HUES48 (cell line): ENCODE results near the gene KRT31.

Source experiments
- H3K27ac ChIP-seq: one replicate; pipeline ENCODE4 v1.7.0; 2013; ENCODE audit warnings: low read depth, low read length, inconsistent platforms
- H3K27me3 ChIP-seq: 2 replicates; pipeline ENCODE4 v1.6.1; 2013; ENCODE audit warnings: mild to moderate bottlenecking, low read length; ENCODE audit not compliant: control insufficient read depth, insufficient read depth
- H3K36me3 ChIP-seq: 2 replicates; pipeline ENCODE4 v1.6.1; 2013; ENCODE audit warnings: low read length; ENCODE audit not compliant: control insufficient read depth, insufficient read depth
- H3K4me1 ChIP-seq: 2 replicates; pipeline ENCODE4 v1.6.1; 2013; ENCODE audit warnings: mild to moderate bottlenecking, low read length; ENCODE audit not compliant: control insufficient read depth, insufficient read depth
- H3K4me3 ChIP-seq: 2 replicates; pipeline ENCODE4 v1.5.1; 2013; ENCODE audit warnings: mild to moderate bottlenecking, low read depth, low read length
- H3K9ac ChIP-seq: 2 replicates; pipeline ENCODE4 v1.6.1; 2013; ENCODE audit warnings: mild to moderate bottlenecking, low read depth, low read length, moderate library complexity
- H3K9me3 ChIP-seq: 2 replicates; pipeline ENCODE4 v1.6.1; 2013; ENCODE audit warnings: low read length; ENCODE audit not compliant: control insufficient read depth, insufficient read depth

The KRT31 gene

DNA sequence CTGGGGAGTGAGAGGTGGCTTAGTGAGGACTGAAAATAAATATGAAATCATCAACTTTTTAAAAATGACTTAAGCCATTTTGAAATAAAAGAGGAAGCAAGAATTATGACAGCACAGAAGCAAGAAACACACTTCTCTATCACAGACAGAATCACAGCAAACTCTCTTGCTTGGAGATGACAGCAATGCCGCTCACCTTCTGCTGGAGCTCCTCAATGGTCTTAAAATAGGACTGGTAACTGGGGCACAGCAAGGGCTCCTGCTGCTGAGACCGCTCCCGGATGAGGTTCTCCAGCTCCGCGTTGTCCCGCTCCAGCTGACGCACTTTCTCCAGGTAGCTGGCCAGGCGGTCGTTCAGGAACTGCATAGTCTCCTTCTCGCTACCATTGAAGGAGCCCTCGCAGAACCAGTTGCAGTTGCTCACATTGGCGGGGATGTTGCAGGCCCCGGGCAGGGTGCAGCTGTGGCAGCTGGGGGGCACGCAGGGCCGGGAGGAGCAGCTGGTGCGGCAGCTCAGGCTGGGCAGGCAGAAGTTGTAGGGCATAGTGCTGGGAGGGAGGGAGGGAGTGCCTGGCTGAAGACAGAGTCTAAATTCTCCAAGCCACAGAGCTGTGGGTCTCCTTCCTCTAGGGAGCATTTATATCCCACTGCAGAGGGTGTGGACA is at the start of gene KRT31:
TSS of gene KRT31 (minus strand) at position 613 of the 665 bp plus-strand sequence. CDS start at position 544, 69 bp downstream.
- Histone ChIP-seq H3K9ac (no peak within 1 kb of the TSS), H3K4me3 (no peak within 1 kb of the TSS), H3K9me3 (no peaks in the 10 kb centered on the region), H3K27me3 (no peaks in the 10 kb centered on the region), H3K36me3 (no peaks in the 10 kb centered on the region), H3K27ac (no peak within 1 kb of the TSS), H3K4me1 (no peaks in the 10 kb centered on the region)

- H3K4me3 ChIP-seq = no peak overlapping the region
- H3K9ac ChIP-seq = no peak overlapping the region
- no peak overlapping the region for H3K27ac ChIP-seq
- no peaks in the 10 kb centered on the region for H3K9me3 ChIP-seq
- H3K27me3 ChIP-seq = no peaks in the 10 kb centered on the region
- no peaks in the 10 kb centered on the region for H3K36me3 ChIP-seq
- H3K4me1 ChIP-seq = peaks cover 3% of the 10 kb centered on the region; the same call in 1 of the 2 replicates
Observed at GRCh38 chr17:41446806-41447205, 49.4 kb upstream of the KRT31 start.

- no peaks in the 10 kb centered on the region for H3K36me3 ChIP-seq
- H3K27ac ChIP-seq = no peak overlapping the region
- no peak overlapping the region for H3K9ac ChIP-seq
- H3K27me3 ChIP-seq = no peaks in the 10 kb centered on the region
- no peak overlapping the region for H3K4me3 ChIP-seq
- no peaks in the 10 kb centered on the region for H3K9me3 ChIP-seq
- peaks cover 3% of the 10 kb centered on the region; the same call in 1 of the 2 replicates for H3K4me1 ChIP-seq
Observed at GRCh38 chr17:41444640-41445039, 47.2 kb upstream of the KRT31 start.

DNA sequence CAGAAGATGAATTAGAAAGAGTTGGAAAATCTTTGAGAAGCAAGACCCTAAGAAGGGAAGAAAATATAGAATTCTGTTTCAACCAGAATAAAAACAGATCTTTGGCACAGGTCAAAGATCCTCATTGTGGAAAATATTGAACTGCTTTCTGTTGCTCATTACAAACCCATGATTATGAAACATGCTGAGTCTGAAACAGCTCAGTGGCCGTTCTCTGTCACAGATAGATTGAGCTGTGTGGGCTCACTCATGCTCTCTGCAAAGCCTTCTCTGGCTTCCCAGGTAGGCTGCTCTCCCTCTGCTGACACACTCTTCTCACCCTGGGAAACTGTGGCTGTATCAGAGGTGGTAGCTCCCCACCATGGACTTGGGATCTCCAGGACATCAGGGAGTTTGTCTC is 46.8 kb upstream of the KRT31 start:
- no peak overlapping the region for H3K27ac ChIP-seq
- H3K4me3 ChIP-seq = no peak overlapping the region
- no peaks in the 10 kb centered on the region for H3K36me3 ChIP-seq
- no peaks in the 10 kb centered on the region for H3K27me3 ChIP-seq
- no peak overlapping the region for H3K9ac ChIP-seq
- no peaks in the 10 kb centered on the region for H3K9me3 ChIP-seq
- H3K4me1 ChIP-seq = peaks cover 3% of the 10 kb centered on the region; the same call in 1 of the 2 replicates

DNA sequence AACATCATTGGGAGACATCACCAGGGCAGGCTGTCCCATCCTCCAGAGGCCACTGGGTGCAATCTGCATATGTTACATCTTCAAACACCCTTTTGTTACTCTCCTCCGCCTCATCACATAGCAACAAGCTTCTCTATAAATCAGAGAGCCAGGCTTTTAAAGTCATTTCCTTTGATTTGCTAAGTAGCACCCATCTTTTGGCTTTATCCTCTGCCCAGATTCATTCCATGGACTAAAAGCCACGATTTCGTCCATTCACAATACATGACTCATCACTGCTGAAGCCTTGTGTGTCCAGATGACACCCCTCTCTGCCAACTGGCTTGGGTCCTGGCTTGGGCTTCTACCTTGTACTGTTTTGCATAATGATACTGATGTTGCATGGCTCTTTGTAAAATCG is 45.3 kb upstream of the KRT31 start:
- Histone ChIP-seq H3K9me3 (no peaks in the 10 kb centered on the region), H3K36me3 (no peaks in the 10 kb centered on the region), H3K9ac (no peak overlapping the region), H3K27me3 (no peaks in the 10 kb centered on the region), H3K4me3 (no peak overlapping the region), H3K27ac (no peak overlapping the region), H3K4me1 (peaks cover 3% of the 10 kb centered on the region; the same call in 1 of the 2 replicates)

DNA sequence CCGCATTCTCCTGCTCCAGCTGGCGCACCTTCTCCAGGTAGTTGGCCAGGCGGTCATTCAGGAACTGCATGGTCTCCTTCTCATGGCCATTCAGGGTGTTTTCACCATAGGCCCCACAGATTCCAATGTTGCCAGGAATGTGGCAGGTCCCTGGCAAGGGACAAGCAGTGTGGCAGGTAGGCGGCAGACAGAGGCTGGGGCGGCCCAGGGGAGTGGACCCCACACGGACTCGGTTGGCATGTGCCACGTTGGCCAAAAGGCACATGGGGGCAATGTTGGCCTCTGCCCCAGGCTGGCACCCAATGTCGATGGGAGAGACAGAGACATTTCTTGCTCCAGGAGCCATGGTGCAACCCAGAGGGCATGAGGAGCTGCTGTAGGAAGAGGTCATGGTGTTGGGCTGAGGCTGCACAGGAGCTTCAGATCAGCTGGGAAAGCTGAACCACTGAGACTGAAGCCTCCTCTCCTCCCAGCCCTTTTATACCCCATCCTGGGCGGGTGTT is 43.2 kb upstream of the KRT31 start, which contains the start of gene KRT38:
TSS of gene KRT38 (minus strand) at position 453 of the 503 bp plus-strand sequence. CDS start at position 391, 62 bp downstream.
- H3K9ac ChIP-seq = no peak within 1 kb of the TSS
- H3K9me3 ChIP-seq = no peaks in the 10 kb centered on the region
- H3K36me3 ChIP-seq = no peaks in the 10 kb centered on the region
- H3K4me3 ChIP-seq = no peak within 1 kb of the TSS
- H3K27ac ChIP-seq = no peak within 1 kb of the TSS
- peaks cover 3% of the 10 kb centered on the region; the same call in 1 of the 2 replicates for H3K4me1 ChIP-seq
- H3K27me3 ChIP-seq = no peaks in the 10 kb centered on the region

DNA sequence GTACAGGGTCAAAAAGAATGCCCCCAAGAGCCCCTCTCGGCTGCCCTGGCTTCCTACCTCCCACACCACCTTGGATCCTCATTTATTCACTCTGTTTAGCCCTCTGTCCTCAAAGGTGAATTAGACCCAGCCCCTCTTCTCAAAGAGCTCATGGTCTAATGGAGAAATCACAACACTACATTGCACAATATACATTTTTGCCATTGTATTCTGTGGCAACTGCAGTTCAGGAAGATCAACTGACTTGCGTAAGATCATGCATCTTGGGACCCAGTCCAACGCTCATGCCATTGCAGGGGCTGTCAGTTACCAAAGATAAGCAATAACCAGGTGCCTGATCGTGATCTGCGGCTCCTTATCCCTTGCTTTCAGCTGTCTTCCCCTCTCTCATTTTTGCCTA is 42.0 kb upstream of the KRT31 start:
- Histone ChIP-seq H3K4me3 (no peak overlapping the region), H3K27me3 (no peaks in the 10 kb centered on the region), H3K36me3 (no peaks in the 10 kb centered on the region), H3K9ac (no peak overlapping the region), H3K27ac (no peak overlapping the region), H3K9me3 (no peaks in the 10 kb centered on the region), H3K4me1 (peaks cover 3% of the 10 kb centered on the region; the same call in 1 of the 2 replicates)

DNA sequence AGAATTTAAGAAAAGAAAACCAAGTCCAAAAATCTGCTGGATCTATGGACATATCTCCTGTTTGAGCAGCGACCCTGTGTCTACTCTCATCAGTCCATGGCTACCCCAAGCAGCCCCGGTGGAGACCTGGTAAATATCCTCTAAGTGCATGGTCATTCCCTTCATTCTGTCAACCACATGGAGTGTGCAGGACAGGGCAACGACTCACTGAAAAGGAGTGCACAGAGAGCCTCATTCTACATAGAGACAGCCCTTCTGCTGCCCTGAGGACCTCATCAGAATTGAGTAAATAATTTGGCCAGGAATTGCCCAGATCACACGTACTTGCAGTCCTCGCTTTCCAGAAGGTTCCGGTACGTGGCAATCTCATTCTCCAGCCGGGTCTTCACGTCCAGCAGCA is 40.4 kb upstream of the KRT31 start:
- peaks cover 1% of the 10 kb centered on the region; the same call in 1 of the 2 replicates for H3K4me1 ChIP-seq
- H3K27ac ChIP-seq = no peak overlapping the region
- H3K4me3 ChIP-seq = no peak overlapping the region
- H3K9ac ChIP-seq = no peak overlapping the region
- H3K27me3 ChIP-seq = no peaks in the 10 kb centered on the region
- no peaks in the 10 kb centered on the region for H3K9me3 ChIP-seq
- no peaks in the 10 kb centered on the region for H3K36me3 ChIP-seq

GRCh38 chr17:41437254-41437653 is 39.8 kb upstream of the KRT31 start:
- Histone ChIP-seq H3K27me3 (no peaks in the 10 kb centered on the region), H3K9me3 (no peaks in the 10 kb centered on the region), H3K36me3 (no peaks in the 10 kb centered on the region), H3K9ac (no peak overlapping the region), H3K4me1 (no peaks in the 10 kb centered on the region), H3K27ac (no peak overlapping the region), H3K4me3 (no peak overlapping the region)

GRCh38 chr17:41434415-41434814 is 37.0 kb upstream of the KRT31 start:
- Histone ChIP-seq H3K4me3 (no peak overlapping the region), H3K36me3 (no peaks in the 10 kb centered on the region), H3K9me3 (no peaks in the 10 kb centered on the region), H3K4me1 (no peaks in the 10 kb centered on the region), H3K27me3 (no peaks in the 10 kb centered on the region), H3K27ac (no peak overlapping the region), H3K9ac (no peak overlapping the region)

DNA sequence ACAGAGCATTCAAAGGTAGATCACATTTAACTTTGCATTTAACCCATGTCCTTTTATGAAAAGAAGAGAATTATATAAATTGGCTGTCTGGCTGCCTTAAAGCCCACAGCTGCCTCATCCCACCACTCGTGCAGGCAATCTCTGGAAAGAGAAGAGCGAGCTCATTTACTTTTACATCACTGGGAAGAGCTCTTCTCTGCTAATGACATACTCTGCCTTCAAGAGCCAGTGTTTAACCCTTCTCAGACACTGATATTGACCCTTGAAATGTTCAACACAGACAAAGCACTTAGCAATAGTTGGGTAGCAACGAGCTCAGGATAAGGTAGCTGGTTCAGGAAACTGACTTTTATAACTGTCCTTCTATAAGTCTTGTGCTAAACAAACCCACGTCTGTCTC is 36.6 kb upstream of the KRT31 start:
- Histone ChIP-seq H3K9me3 (no peaks in the 10 kb centered on the region), H3K9ac (no peak overlapping the region), H3K27me3 (no peaks in the 10 kb centered on the region)

More for the DNA sequence above, 36.6 kb upstream of the KRT31 start:
- Histone ChIP-seq H3K36me3 (no peaks in the 10 kb centered on the region), H3K27ac (no peak overlapping the region), H3K4me3 (no peak overlapping the region), H3K4me1 (no peaks in the 10 kb centered on the region)
